ENCODE results near the gene KHK.
"Not testable (repeated sequence)": the region's sequence is repeated elsewhere in the genome, so short reads cannot be mapped to it uniquely, and the experiment has no call there.

The KHK gene

GRCh38 chr2:27095745-27096651, 9.4 kb downstream of the KHK start:
- no peak for DNase-seq (ENCODE audit: low read depth in 3 of 3, low spot score in 1 of 3)

GRCh38 chr2:27096748-27097297, 10.3 kb downstream of the KHK start:
- no peak for DNase-seq (ENCODE audit: low read depth in 3 of 3, low spot score in 1 of 3)

- DNase-seq (ENCODE audit: low read depth in 3 of 3, low spot score in 1 of 3), result no peak
Measured at GRCh38 chr2:27097341-27097740, 10.8 kb downstream of the KHK start.

- DNase-seq (ENCODE audit: low read depth in 3 of 3, low spot score in 1 of 3), result no peak
Measured at GRCh38 chr2:27099334-27099955, 12.9 kb downstream of the KHK start.

GRCh38 chr2:27100036-27100435, 13.5 kb downstream of the KHK start:
- no peak for DNase-seq (ENCODE audit: low read depth in 3 of 3, low spot score in 1 of 3)

- no peak for DNase-seq (ENCODE audit: low read depth in 3 of 3, low spot score in 1 of 3)
Measured at GRCh38 chr2:27102329-27102728, 15.8 kb downstream of the KHK start.

GRCh38 chr2:27105981-27106380, 19.4 kb downstream of the KHK start:
- no peak for DNase-seq (ENCODE audit: low read depth in 3 of 3, low spot score in 1 of 3)

GRCh38 chr2:27108221-27108620, 21.6 kb downstream of the KHK start:
- no peak for DNase-seq (ENCODE audit: low read depth in 3 of 3, low spot score in 1 of 3)

GRCh38 chr2:27109083-27109482, 22.5 kb downstream of the KHK start:
- no peak for DNase-seq (ENCODE audit: low read depth in 3 of 3, low spot score in 1 of 3)

GRCh38 chr2:27110603-27111352, 24.2 kb downstream of the KHK start:
- not testable (repeated sequence) for DNase-seq (ENCODE audit: low read depth in 3 of 3, low spot score in 1 of 3)

- not testable (repeated sequence) for DNase-seq (ENCODE audit: low read depth in 3 of 3, low spot score in 1 of 3)
Measured at GRCh38 chr2:27111392-27112078, 25.0 kb downstream of the KHK start.

- no peak for DNase-seq (ENCODE audit: low read depth in 3 of 3, low spot score in 1 of 3)
Measured at GRCh38 chr2:27115519-27115918, 28.9 kb downstream of the KHK start.

GRCh38 chr2:27117995-27118524, 31.5 kb downstream of the KHK start:
- DNase-seq (ENCODE audit: low read depth in 3 of 3, low spot score in 1 of 3), result no peak

- peak in 1 of 3 donors; percentile 14 for DNase-seq (ENCODE audit: low read depth in 3 of 3, low spot score in 1 of 3)
Measured at GRCh38 chr2:27118525-27119329, 32.2 kb downstream of the KHK start, which contains the start of gene CGREF1. Gene CGREF1 (minus strand): TSS chr2:27119128. CDS start chr2:27104366, 14,762 bp downstream.

- not testable (repeated sequence) for DNase-seq (ENCODE audit: low read depth in 3 of 3, low spot score in 1 of 3)
Measured at GRCh38 chr2:27119330-27119670, 32.7 kb downstream of the KHK start.

GRCh38 chr2:27121906-27122305, 35.3 kb downstream of the KHK start:
- DNase-seq (ENCODE audit: low read depth in 3 of 3, low spot score in 1 of 3), result no peak

GRCh38 chr2:27122791-27123190, 36.2 kb downstream of the KHK start:
- DNase-seq (ENCODE audit: low read depth in 3 of 3, low spot score in 1 of 3), result no peak

- DNase-seq (ENCODE audit: low read depth in 3 of 3, low spot score in 1 of 3), result peak; percentile 18 to 49 (median 30)
Measured at GRCh38 chr2:27123302-27124150, 37.0 kb downstream of the KHK start, which contains the start of gene ABHD1. Gene ABHD1 (plus strand): TSS chr2:27123815. CDS start chr2:27123949, 134 bp downstream.

GRCh38 chr2:27125104-27125503, 38.5 kb downstream of the KHK start:
- DNase-seq (ENCODE audit: low read depth in 3 of 3, low spot score in 1 of 3), result no peak

Data from stimulated activated CD4-positive, alpha-beta T cell treated with anti-CD3 and anti-CD28 coated beads, TNF-alpha, amount 100 ng/mL, for 1 hour (primary cell).